Lung (tissue), 12 donors: Measurements from ENCODE around the gene PTPRG. TPM values are rescaled to one million over a fixed set of nuclear protein-coding genes. Genes with fewer than 3 reads are reported as not detected.

Experiments
- ATAC-seq: fragments of 200-7000 bp; cut with Tn5 transposase; one replicate; pipeline ENCODE4 v1.9.1; 2020; ENCODE audit warnings: moderate number of reproducible peaks; ENCODE audit not compliant: insufficient read depth, low FRiP score
- DNase-seq, 3 donors: peaks; one replicate each; pipeline ENCODE4 v3.0.0-alpha.2; 2013 to 2017
- H3K27ac ChIP-seq, 2 donors: one replicate each; pipeline ENCODE4 v1.5.1; 2013; ENCODE audit warnings: mild to moderate bottlenecking in 2 of 2, moderate library complexity in 2 of 2, control low read depth in 1 of 2, inconsistent platforms in 1 of 2, low read depth in 1 of 2, low read length in 1 of 2
- H3K27me3 ChIP-seq, 3 donors: one replicate each; pipeline ENCODE4 v1.5.1; 2013; ENCODE audit warnings: low read length in 2 of 3; ENCODE audit not compliant: control insufficient read depth in 3 of 3, insufficient read depth in 3 of 3
- H3K36me3 ChIP-seq, 4 donors: one replicate each; pipeline ENCODE4 v1.5.1; 2013; ENCODE audit warnings: low read length in 4 of 4, mild to moderate bottlenecking in 1 of 4, moderate library complexity in 1 of 4; ENCODE audit not compliant: control insufficient read depth in 4 of 4, insufficient read depth in 4 of 4
- H3K4me1 ChIP-seq, 5 donors: one replicate each; pipeline ENCODE4 v1.5.1; 2013; ENCODE audit warnings: low read length in 5 of 5, mild to moderate bottlenecking in 2 of 5, moderate library complexity in 1 of 5; ENCODE audit not compliant: control insufficient read depth in 5 of 5, insufficient read depth in 5 of 5
- H3K4me3 ChIP-seq: one replicate; pipeline ENCODE4 v1.5.1; 2013; ENCODE audit warnings: mild to moderate bottlenecking, control low read depth, moderate library complexity
- H3K9ac ChIP-seq, 2 donors: one replicate each; pipeline ENCODE4 v1.5.1; 2013; ENCODE audit warnings: low read length in 2 of 2, control low read depth in 1 of 2; ENCODE audit not compliant: insufficient read depth in 1 of 2
- H3K9me3 ChIP-seq, 4 donors: one replicate each; pipeline ENCODE4 v1.5.1; 2013; ENCODE audit warnings: low read length in 3 of 4, mild to moderate bottlenecking in 1 of 4, moderate library complexity in 1 of 4; ENCODE audit not compliant: control insufficient read depth in 4 of 4, insufficient read depth in 3 of 4
- WGBS, 2 donors: extraction: QIAGEN DNeasy Blood & Tissue Kit; methylation state at CpG; one replicate each; pipeline ENCODE4 v1.1.7; 2013; 5-methylcytosine and 5-hydroxymethylcytosine counted together
- polyA plus RNA-seq, 2 donors: library from polyadenylated mRNA; stranded (reverse); fragments of 200-250 nt; gene quantifications; one replicate each; pipeline ENCODE4 v1.2.1, GENCODE V29; 2013
- total RNA-seq, 2 donors: library from RNA; depleted of rRNA in 1 of 2; stranded (reverse); fragments of >200 nt in 1 of 2; gene quantifications; one replicate each; pipeline ENCODE4 v1.2.1, GENCODE V29; 2014 to 2021
- TF ChIP-seq, protein P1 (sequence below): IDR thresholded peaks from 2 replicates; pipeline ENCODE4 v1.5.1; 2012; ENCODE audit warnings: mild to moderate bottlenecking; ENCODE audit errors: control extremely low read depth, extremely low read depth
- donor health status: control.
- donor health status: control.
- donor health status: Bipolar disorder and iron deficiency.
- donor health status: healthy.
- donor health status: DM: yes; HTN: yes; CAD: no.

PTPRG gene
- total and polyA plus RNA-seq, 4 donors, result 8.5 to 131 (median 75.9) TPM

DNA sequence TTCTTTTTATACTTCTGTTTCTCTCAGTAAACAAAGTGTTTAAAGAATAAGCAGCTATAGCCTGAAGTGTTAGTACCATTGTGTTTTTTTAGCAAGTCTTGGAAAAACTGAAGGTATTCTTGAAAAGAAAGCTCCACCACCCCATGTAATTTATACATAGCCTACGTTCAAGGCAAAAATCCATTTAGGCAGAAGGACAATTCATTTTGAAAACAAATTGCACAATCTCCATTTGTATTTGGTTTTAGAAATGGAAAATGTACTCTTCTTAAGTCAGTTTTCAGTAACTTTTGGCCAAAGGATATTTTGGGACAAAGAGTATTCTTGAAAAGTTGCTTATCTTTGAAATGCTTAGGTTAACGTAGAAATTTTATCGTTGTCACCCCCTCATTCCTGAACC is 34.5 kb downstream of the PTPRG start:
- WGBS, 2 donors, result 82 to 90% methylated on average over 3 of the region's 3 CpGs
- Histone ChIP-seq H3K9me3 (no peaks in the 10 kb centered on the region), H3K27me3 (no peaks in the 10 kb centered on the region), H3K4me1 (peaks cover 7 to 45% (median 23%) of the 10 kb centered on the region in 5 donors), H3K9ac (no peak overlapping the region), H3K27ac (no peak overlapping the region), H3K36me3 (no peaks in the 10 kb centered on the region), H3K4me3 (no peak overlapping the region)
- DNase-seq (peak in 1 of 3 donors; percentile 26), ATAC-seq (no peak)
- TF ChIP-seq, protein P1, sequence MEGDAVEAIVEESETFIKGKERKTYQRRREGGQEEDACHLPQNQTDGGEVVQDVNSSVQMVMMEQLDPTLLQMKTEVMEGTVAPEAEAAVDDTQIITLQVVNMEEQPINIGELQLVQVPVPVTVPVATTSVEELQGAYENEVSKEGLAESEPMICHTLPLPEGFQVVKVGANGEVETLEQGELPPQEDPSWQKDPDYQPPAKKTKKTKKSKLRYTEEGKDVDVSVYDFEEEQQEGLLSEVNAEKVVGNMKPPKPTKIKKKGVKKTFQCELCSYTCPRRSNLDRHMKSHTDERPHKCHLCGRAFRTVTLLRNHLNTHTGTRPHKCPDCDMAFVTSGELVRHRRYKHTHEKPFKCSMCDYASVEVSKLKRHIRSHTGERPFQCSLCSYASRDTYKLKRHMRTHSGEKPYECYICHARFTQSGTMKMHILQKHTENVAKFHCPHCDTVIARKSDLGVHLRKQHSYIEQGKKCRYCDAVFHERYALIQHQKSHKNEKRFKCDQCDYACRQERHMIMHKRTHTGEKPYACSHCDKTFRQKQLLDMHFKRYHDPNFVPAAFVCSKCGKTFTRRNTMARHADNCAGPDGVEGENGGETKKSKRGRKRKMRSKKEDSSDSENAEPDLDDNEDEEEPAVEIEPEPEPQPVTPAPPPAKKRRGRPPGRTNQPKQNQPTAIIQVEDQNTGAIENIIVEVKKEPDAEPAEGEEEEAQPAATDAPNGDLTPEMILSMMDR, result no peak

DNA sequence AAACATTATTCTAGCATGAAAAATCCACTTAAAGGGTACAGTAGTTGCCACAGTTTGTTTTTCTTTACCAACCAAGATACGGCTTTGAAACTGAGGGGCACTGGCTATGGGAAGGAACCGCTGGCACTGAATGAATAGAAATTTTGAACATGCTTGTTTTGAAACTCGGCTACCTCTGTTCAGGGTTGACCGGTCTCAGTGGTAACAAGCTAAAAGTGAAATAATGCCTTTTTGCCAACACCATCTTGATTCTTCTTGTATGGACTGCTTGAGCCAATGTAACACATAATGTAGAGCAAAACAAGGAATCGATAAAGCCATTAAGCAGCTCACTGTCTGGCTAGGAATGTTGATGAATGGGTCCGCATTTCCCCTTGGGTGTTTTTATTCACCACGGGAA is 36.5 kb downstream of the PTPRG start:
- H3K9me3 ChIP-seq, result no peaks in the 10 kb centered on the region
- TF ChIP-seq, protein P1, result no peak
- no peaks in the 10 kb centered on the region for H3K36me3 ChIP-seq
- no peak for DNase-seq
- ATAC-seq, result no peak
- no peaks in the 10 kb centered on the region for H3K27me3 ChIP-seq
- 78 to 87% methylated on average over 7 of the region's 7 CpGs for WGBS, 2 donors
- peaks cover 9 to 51% (median 28%) of the 10 kb centered on the region in 5 donors for H3K4me1 ChIP-seq
- H3K4me3 ChIP-seq, result no peak overlapping the region
- H3K9ac ChIP-seq, result no peak overlapping the region
- no peak overlapping the region for H3K27ac ChIP-seq

- peaks cover 3 to 30% (median 15%) of the 10 kb centered on the region in 5 donors for H3K4me1 ChIP-seq
- H3K36me3 ChIP-seq, result no peaks in the 10 kb centered on the region
- no peak overlapping the region for H3K27ac ChIP-seq
- no peak for DNase-seq
- H3K9ac ChIP-seq, result no peak overlapping the region
- WGBS, 2 donors, result 77 to 86% methylated on average over 2 of the region's 2 CpGs
- no peak for ATAC-seq
- TF ChIP-seq, protein P1, result no peak
- no peaks in the 10 kb centered on the region for H3K9me3 ChIP-seq
- no peaks in the 10 kb centered on the region for H3K27me3 ChIP-seq
- H3K4me3 ChIP-seq, result no peak overlapping the region
Measured at GRCh38 chr3:61600195-61600594, 38.8 kb downstream of the PTPRG start.

GRCh38 chr3:61601831-61602230 is 40.5 kb downstream of the PTPRG start:
- DNase-seq (peak; percentile 55 to 80 (median 66)), ATAC-seq (no peak)
- Histone ChIP-seq H3K9me3 (no peaks in the 10 kb centered on the region), H3K4me3 (no peak overlapping the region), H3K27me3 (no peaks in the 10 kb centered on the region), H3K27ac (no peak overlapping the region), H3K9ac (no peak overlapping the region), H3K36me3 (peaks cover 0 to 3% (median 0%) of the 10 kb centered on the region in 4 donors), H3K4me1 (peaks cover 3 to 21% (median 15%) of the 10 kb centered on the region in 5 donors)
- TF ChIP-seq, protein P1, result no peak
- 73 to 76% methylated on average over 4 of the region's 4 CpGs for WGBS, 2 donors
